H9 (cell line): ENCODE measurements around the gene ZNF600. TPM values are rescaled to one million over a fixed set of nuclear protein-coding genes. Genes with fewer than 3 reads are reported as not detected.
"Not testable (repeated sequence)": the region's sequence is repeated elsewhere in the genome, so short reads cannot be mapped to it uniquely, and the experiment has no call there.

Source experiments
- DNase-seq: peaks from one replicate; pipeline ENCODE4 v3.0.0-alpha.2; 2017
- H2AFZ ChIP-seq: one replicate; pipeline ENCODE4 v1.6.1; 2013; ENCODE audit warnings: mild to moderate bottlenecking, low read length, control low read depth, moderate library complexity
- H2AK5ac ChIP-seq: 2 replicates; pipeline ENCODE4 v1.6.1; 2013; ENCODE audit warnings: low read length, control low read depth, mixed read lengths; ENCODE audit not compliant: insufficient read length
- H2BK120ac ChIP-seq: one replicate; pipeline ENCODE4 v1.6.1; 2013; ENCODE audit warnings: low read depth, mild to moderate bottlenecking, low read length, control low read depth, inconsistent platforms; ENCODE audit not compliant: poor library complexity, severe bottlenecking
- H2BK12ac ChIP-seq: 2 replicates; pipeline ENCODE4 v1.6.1; 2013; ENCODE audit warnings: low read length, control low read depth, mixed read lengths, low read depth; ENCODE audit not compliant: insufficient read length
- H2BK15ac ChIP-seq: 2 replicates; pipeline ENCODE4 v1.6.1; 2013; ENCODE audit warnings: low read depth, low read length, control low read depth
- H2BK20ac ChIP-seq: one replicate; pipeline ENCODE4 v1.6.1; 2013; ENCODE audit warnings: low read depth, mild to moderate bottlenecking, low read length, control low read depth, inconsistent platforms; ENCODE audit not compliant: poor library complexity, severe bottlenecking
- H2BK5ac ChIP-seq: 2 replicates; pipeline ENCODE4 v1.6.1; 2013; ENCODE audit warnings: low read length, control low read depth, mixed read lengths; ENCODE audit not compliant: insufficient read length
- H3K14ac ChIP-seq: 2 replicates; pipeline ENCODE4 v1.6.1; 2013; ENCODE audit warnings: low read length, control low read depth; ENCODE audit not compliant: insufficient read depth
- H3K18ac ChIP-seq: 2 replicates; pipeline ENCODE4 v1.6.1; 2013; ENCODE audit warnings: low read depth, mild to moderate bottlenecking, mixed read lengths, low read length, control low read depth; ENCODE audit not compliant: insufficient read length
- H3K23ac ChIP-seq: 2 replicates; pipeline ENCODE4 v1.6.1; 2013; ENCODE audit warnings: low read length, control low read depth, mixed read lengths, low read depth; ENCODE audit not compliant: insufficient read length
- H3K23me2 ChIP-seq: 2 replicates; pipeline ENCODE4 v1.6.1; 2013; ENCODE audit warnings: low read depth, mild to moderate bottlenecking, mixed read lengths, low read length, control low read depth; ENCODE audit not compliant: insufficient read length, poor library complexity, severe bottlenecking
- H3K27ac ChIP-seq: 2 replicates; pipeline ENCODE4 v1.5.1; 2013; ENCODE audit warnings: low read length, control low read depth, mixed read lengths, low read depth; ENCODE audit not compliant: insufficient read length
- H3K27me3 ChIP-seq: 2 replicates; pipeline ENCODE4 v1.6.1; 2013; ENCODE audit warnings: low read length, control low read depth, inconsistent platforms; ENCODE audit not compliant: insufficient read depth
- H3K4ac ChIP-seq: 2 replicates; pipeline ENCODE4 v1.6.1; 2013; ENCODE audit warnings: low read depth, mild to moderate bottlenecking, control low read depth, inconsistent platforms, low read length, moderate library complexity
- H3K4me1 ChIP-seq: 2 replicates; pipeline ENCODE4 v1.6.1; 2013; ENCODE audit warnings: low read length, control low read depth, inconsistent platforms; ENCODE audit not compliant: insufficient read depth
- H3K4me2 ChIP-seq: 2 replicates; pipeline ENCODE4 v1.6.1; 2013; ENCODE audit warnings: low read length, control low read depth, mixed read lengths; ENCODE audit not compliant: insufficient read length, insufficient read depth
- H3K56ac ChIP-seq: 2 replicates; pipeline ENCODE4 v1.6.1; 2013; ENCODE audit warnings: low read depth, mild to moderate bottlenecking, mixed read lengths, low read length, control low read depth; ENCODE audit not compliant: insufficient read length
- H3K79me1 ChIP-seq: 2 replicates; pipeline ENCODE4 v1.6.1; 2013; ENCODE audit warnings: low read depth, mild to moderate bottlenecking, moderate library complexity, low read length, control low read depth, inconsistent platforms; ENCODE audit not compliant: insufficient read depth, poor library complexity, severe bottlenecking
- H3K79me2 ChIP-seq: 2 replicates; pipeline ENCODE4 v1.6.1; 2013; ENCODE audit warnings: low read length, control low read depth, inconsistent platforms; ENCODE audit not compliant: insufficient read depth
- H3K9ac ChIP-seq: 2 replicates; pipeline ENCODE4 v1.6.1; 2013; ENCODE audit warnings: low read length, control low read depth, mixed read lengths; ENCODE audit not compliant: insufficient read length; ENCODE audit errors: extremely low read depth
- H3K9me3 ChIP-seq: one replicate; pipeline ENCODE4 v1.6.1; 2013; ENCODE audit warnings: low read depth, low read length, inconsistent platforms; ENCODE audit not compliant: control insufficient read depth
- H3T11ph ChIP-seq: one replicate; pipeline ENCODE4 v1.6.1; 2013; ENCODE audit warnings: mild to moderate bottlenecking, low read length, control low read depth, inconsistent platforms
- H4K20me1 ChIP-seq: one replicate; pipeline ENCODE4 v1.6.1; 2013; ENCODE audit not compliant: control insufficient read depth, insufficient read length, insufficient read depth
- H4K5ac ChIP-seq: 2 replicates; pipeline ENCODE4 v1.6.1; 2013; ENCODE audit warnings: low read depth, mild to moderate bottlenecking, mixed read lengths, low read length, control low read depth; ENCODE audit not compliant: insufficient read length
- H4K8ac ChIP-seq: replicated peaks from 2 replicates; pipeline ENCODE4 v1.6.1; 2013; ENCODE audit warnings: low read length, control low read depth, mixed read lengths, low read depth; ENCODE audit not compliant: insufficient read length
- H4K91ac ChIP-seq: 2 replicates; pipeline ENCODE4 v1.6.1; 2013; ENCODE audit warnings: low read depth, mild to moderate bottlenecking, moderate library complexity, mixed read lengths, low read length, control low read depth; ENCODE audit not compliant: insufficient read length
- H3K27ac Mint-ChIP-seq, 3 experiments: 2 replicates in 2 of 3; 3 replicates in 1 of 3; pipeline ENCODE4 v1.8.0; 2020 to 2021; ENCODE audit warnings: mixed read lengths in 3 of 3, mild to moderate bottlenecking in 1 of 3, moderate library complexity in 1 of 3
- H3K27me3 Mint-ChIP-seq: 2 replicates; pipeline ENCODE4 v1.8.0; 2021; ENCODE audit warnings: low read depth, mild to moderate bottlenecking, moderate library complexity, mixed read lengths
- H3K36me3 Mint-ChIP-seq, 3 experiments: 2 replicates in 2 of 3; 3 replicates in 1 of 3; pipeline ENCODE4 v1.8.0; 2020 to 2021; ENCODE audit warnings: low read depth in 3 of 3, mixed read lengths in 3 of 3; ENCODE audit not compliant: insufficient read depth in 1 of 3
- H3K4me1 Mint-ChIP-seq, 2 experiments: 2 replicates each; pipeline ENCODE4 v1.8.0; 2020; ENCODE audit warnings: mixed read lengths in 2 of 2
- H3K4me3 Mint-ChIP-seq, 2 experiments: 2 replicates in 1 of 2; 3 replicates in 1 of 2; pipeline ENCODE4 v1.8.0; 2020 to 2021; ENCODE audit warnings: mild to moderate bottlenecking in 2 of 2, mixed read lengths in 2 of 2, moderate library complexity in 1 of 2
- H3K9me3 Mint-ChIP-seq, 2 experiments: 2 replicates in 1 of 2; 3 replicates in 1 of 2; pipeline ENCODE4 v1.8.0; 2020; ENCODE audit warnings: mild to moderate bottlenecking in 2 of 2, mixed read lengths in 2 of 2, moderate library complexity in 1 of 2
- WGBS: extraction: QIAGEN DNeasy Blood & Tissue Kit; methylation state at CpG from one replicate; pipeline ENCODE4 v1.1.7; 2013; ENCODE audit warnings: missing lambda C conversion rate, low lambda C conversion rate, mixed read lengths; ENCODE audit not compliant: insufficient read length; ENCODE audit errors: extremely low coverage; 5-methylcytosine and 5-hydroxymethylcytosine counted together
- total RNA-seq: library from RNA; stranded (reverse); gene quantifications from 2 replicates; pipeline ENCODE4 v1.2.1, GENCODE V29; 2021

ZNF600 gene
- total RNA-seq, 1 experiment from 2014 or later, result 9.3 TPM

GRCh38 chr19:52833541-52833940 is 47.0 kb upstream of the ZNF600 start:
- not testable (repeated sequence) for H4K20me1 ChIP-seq, H2BK12ac ChIP-seq, H2BK15ac ChIP-seq, H3K4me3 Mint-ChIP-seq, H2BK5ac ChIP-seq, H3K4me1 ChIP-seq, H2AK5ac ChIP-seq, H2BK20ac ChIP-seq, H3K4me2 ChIP-seq, H3K18ac ChIP-seq, H3K27me3 Mint-ChIP-seq, H3K4ac ChIP-seq, H3K56ac ChIP-seq, H3K9me3 Mint-ChIP-seq, H4K8ac ChIP-seq, H3K23ac ChIP-seq, H3K9ac ChIP-seq, H4K91ac ChIP-seq, H3K9me3 ChIP-seq, H3K27ac ChIP-seq, H3K27me3 ChIP-seq, H3K14ac ChIP-seq, H3K79me1 ChIP-seq, H3K36me3 Mint-ChIP-seq, H3T11ph ChIP-seq, H2BK120ac ChIP-seq, H4K5ac ChIP-seq, H2AFZ ChIP-seq, H3K79me2 ChIP-seq, H3K23me2 ChIP-seq, DNase-seq
- Mint-ChIP-seq H3K27ac (peak overlapping the region in 1 of 3 experiments; percentile 37; a peak in 2 of 7 replicates), H3K4me1 (peaks cover 16% of the 10 kb centered on the region in 2 experiments)
- WGBS, result no CpG with 5 or more reads among the region's 5 CpGs

- not testable (repeated sequence) for H3K56ac ChIP-seq, H3T11ph ChIP-seq, H3K79me1 ChIP-seq, H2BK20ac ChIP-seq, H3K27ac ChIP-seq, H3K79me2 ChIP-seq, H2BK5ac ChIP-seq, H4K20me1 ChIP-seq, H2BK120ac ChIP-seq, H3K4ac ChIP-seq, H3K14ac ChIP-seq, H2AK5ac ChIP-seq, H2BK12ac ChIP-seq, H2AFZ ChIP-seq, H4K91ac ChIP-seq, H3K9me3 ChIP-seq, H4K5ac ChIP-seq, H3K4me3 Mint-ChIP-seq, H3K36me3 Mint-ChIP-seq, H3K9ac ChIP-seq, H3K27me3 ChIP-seq, H3K9me3 Mint-ChIP-seq, H3K27me3 Mint-ChIP-seq, H3K23me2 ChIP-seq, H3K27ac Mint-ChIP-seq, H2BK15ac ChIP-seq, H3K18ac ChIP-seq, H4K8ac ChIP-seq, DNase-seq, H3K4me1 ChIP-seq, H3K23ac ChIP-seq, H3K4me2 ChIP-seq
- no CpG with 5 or more reads among the region's 7 CpGs for WGBS
- peaks cover 15% of the 10 kb centered on the region in 2 experiments for H3K4me1 Mint-ChIP-seq
These were observed 43.3 kb upstream of the ZNF600 start for GRCh38 chr19:52829866-52830265.
